HG02943 (cell line): ENCODE measurements around the gene LGALS3.

ENCODE experiments used
- ATAC-seq: cut with Tn5 transposase; IDR thresholded peaks from one replicate; pipeline ENCODE4 v1.9.1; 2021; ENCODE audit warnings: mild to moderate bottlenecking, low read depth, moderate library complexity; ENCODE audit not compliant: unreplicated experiment

Gene LGALS3

DNA sequence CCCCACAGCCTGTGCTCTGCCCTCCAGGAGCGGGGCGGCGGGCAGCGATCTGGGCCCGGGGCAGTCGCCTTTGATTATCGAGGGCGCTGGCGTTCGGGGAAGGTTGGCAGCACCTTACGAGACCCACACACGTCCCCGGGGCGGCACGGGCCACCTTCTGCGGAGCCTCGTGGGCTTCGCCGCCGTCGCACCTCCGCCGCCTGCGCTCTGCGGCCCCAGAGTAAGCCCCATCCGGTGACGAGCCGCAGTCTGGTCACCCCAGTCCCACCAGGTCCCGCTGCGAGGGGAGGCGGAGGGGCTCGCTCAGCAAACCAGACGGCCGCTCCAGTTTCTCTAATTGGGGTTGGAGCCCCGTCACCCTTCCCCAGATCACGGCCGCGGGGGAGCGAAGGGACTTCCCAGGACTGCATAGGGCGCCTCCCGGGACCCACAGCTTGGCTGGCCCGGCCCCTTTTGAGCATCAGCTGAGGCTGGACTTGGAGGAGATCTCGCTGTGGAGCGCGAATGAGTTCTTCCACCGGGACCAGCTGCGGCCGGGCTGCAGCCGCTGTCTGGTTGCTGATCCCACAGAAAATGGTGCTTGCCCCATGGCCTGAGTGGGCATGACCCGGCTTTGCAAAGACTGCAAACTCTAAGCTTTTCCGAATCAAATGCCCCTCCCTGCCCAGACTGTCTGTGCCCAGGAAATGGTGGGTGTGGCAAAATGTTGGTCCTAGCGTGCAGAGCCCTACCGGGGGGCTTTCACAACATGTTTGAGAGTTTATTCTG, 560 bp downstream of the LGALS3 start:
- ATAC-seq: peak; percentile 50

- ATAC-seq: no peak
These were observed 1.1 kb downstream of the LGALS3 start for GRCh38 chr14:55130196-55130550.

DNA sequence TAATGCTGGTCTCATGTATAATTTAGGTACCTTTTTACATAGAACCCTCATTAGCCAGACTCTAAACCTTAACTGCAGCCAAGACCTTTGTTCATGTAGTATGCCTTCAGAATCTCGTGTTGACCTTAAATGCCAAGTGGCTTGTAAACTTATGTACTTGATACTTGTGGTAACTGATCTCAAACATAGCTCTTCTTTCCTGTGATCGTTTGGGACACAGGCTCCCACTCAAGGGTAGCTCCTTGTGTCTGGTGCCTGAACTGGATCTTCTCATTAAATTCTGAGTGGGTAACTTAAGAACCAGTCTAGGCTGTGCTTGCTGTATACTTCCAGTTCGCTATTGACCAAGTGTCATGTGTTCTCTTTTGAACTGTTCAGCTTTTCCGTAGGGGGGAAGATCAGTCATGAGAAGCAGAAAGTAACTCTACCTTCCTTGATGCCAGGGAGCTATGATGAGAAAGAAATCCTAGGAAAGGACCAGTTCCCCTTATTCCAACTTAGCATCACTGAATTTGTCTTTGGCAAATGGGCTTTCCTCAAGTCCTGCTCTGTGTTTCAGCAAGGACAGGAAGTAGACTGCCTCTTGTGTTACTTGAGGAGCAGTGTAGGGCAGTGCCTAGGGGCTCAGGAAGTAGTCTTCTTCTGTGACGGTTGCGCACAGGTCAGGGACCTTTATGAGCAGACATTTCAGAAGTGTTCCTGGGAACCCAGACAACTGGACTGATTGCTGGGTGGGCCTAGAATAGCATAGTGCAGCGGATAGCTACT, 2.5 kb downstream of the LGALS3 start:
- no peak for ATAC-seq

- ATAC-seq: no peak
These were observed 4.4 kb downstream of the LGALS3 start for GRCh38 chr14:55133416-55133815.

GRCh38 chr14:55136241-55136640, 7.2 kb downstream of the LGALS3 start:
- ATAC-seq: no peak

DNA sequence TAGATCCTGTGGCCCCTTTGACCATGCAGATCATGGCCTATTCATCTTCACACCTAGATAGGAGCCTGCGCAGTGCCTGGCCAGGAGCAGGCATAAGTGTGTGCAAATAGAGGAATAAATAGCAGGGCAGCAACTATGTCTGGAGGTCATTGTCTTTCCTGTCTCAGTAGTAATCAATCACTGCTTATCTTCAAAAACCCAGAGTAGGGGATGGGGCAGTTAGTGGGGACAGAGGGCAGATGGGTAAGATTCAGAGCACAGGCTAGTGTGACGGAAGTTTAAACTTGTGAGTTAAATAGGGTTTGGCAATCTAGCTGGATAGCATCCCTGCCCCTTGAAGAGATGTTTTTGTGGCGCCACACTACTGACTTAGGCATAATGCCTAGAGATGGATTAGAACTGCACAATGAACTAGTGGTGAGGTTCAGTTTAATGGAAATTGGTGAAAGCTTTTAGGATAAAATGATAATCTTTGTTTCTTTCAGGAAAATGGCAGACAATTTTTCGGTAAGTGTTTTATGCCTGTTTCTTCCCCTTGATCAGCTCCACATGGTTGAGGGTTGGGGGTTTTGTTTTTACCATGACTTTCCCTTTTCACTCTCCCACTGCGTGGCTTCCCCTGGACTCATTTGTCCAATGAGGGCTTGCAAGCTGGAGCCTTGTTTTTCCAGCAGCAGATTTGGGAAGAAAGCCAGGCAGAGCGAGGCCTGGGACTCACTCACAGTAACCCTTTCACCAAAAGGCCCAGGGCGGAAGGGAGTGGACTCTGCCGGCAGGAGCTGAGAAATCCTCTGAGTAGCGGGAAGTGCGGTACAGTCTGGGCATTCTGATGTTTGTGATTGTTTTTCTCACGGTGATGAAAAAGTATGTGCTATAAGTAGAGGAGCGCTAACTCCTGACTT, 8.1 kb downstream of the LGALS3 start:
- ATAC-seq: no peak

DNA sequence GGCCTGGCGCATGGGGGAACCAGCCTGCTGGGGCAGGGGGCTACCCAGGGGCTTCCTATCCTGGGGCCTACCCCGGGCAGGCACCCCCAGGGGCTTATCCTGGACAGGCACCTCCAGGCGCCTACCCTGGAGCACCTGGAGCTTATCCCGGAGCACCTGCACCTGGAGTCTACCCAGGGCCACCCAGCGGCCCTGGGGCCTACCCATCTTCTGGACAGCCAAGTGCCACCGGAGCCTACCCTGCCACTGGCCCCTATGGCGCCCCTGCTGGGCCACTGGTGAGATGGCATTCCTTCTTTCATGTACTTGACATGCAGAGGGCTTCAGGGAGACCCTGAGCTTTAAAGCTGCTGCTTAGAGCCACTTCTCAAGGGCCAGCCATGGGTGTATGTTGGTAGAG, 9.0 kb downstream of the LGALS3 start:
- ATAC-seq: no peak

- no peak for ATAC-seq
These were observed 10.1 kb downstream of the LGALS3 start for GRCh38 chr14:55139141-55139540.

GRCh38 chr14:55139696-55140509, 10.9 kb downstream of the LGALS3 start:
- no peak for ATAC-seq

GRCh38 chr14:55141825-55142224, 12.8 kb downstream of the LGALS3 start:
- no peak for ATAC-seq

GRCh38 chr14:55142466-55142865, 13.4 kb downstream of the LGALS3 start:
- no peak for ATAC-seq

- no peak for ATAC-seq
These were observed 17.4 kb downstream of the LGALS3 start for GRCh38 chr14:55146425-55146824.

- no peak for ATAC-seq
These were observed 22.5 kb downstream of the LGALS3 start for GRCh38 chr14:55151601-55152000.

DNA sequence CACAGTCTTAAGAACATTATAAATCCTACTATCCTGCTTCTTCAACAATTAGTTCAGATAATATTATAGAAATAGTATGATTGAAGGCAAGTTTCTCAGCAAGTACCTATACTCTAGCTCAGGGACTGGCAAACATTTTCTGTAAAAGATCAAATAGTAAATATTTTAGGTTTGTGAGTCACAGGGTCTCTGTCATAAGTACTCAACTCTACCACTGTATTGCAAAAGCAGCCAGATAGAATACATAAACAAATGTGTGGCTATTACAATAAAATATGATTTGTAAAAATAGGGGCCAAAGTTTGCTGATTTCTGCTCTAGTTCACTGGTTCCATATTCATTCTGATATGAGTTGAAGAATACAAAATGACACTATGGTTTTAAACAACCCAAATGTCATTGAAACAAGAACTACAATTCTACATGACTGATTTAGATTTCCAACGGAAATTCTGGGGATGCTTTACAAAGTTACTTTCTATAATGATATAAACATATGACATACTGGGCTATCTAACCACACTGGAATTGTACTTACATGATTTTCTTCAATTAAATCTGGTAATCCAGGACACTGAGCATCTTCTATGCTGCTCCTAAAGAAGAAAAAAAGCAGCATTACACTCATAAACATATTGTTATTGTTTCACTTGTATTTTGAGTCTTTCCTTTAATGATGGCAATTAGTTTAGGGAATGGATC, 23.2 kb downstream of the LGALS3 start:
- no peak for ATAC-seq

DNA sequence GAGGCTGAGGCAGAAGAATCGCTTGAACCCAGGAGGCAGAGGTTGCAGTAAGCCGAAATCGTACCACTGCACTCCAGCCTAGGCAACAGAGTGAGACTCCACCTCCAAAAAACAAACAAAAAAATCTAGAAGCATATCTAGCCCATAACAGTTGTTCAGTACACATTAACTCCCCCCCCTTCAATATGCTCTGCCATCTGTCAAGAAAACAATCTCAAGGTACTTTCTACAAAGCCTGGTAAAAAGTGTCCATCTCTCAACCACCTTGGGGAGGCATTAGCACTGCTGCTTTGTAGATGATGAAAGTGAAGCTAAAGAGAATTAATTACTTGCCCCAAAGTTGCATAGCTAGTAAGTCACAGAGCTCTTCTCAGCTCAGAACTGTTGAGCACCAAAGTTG, 24.9 kb downstream of the LGALS3 start:
- ATAC-seq: no peak

DNA sequence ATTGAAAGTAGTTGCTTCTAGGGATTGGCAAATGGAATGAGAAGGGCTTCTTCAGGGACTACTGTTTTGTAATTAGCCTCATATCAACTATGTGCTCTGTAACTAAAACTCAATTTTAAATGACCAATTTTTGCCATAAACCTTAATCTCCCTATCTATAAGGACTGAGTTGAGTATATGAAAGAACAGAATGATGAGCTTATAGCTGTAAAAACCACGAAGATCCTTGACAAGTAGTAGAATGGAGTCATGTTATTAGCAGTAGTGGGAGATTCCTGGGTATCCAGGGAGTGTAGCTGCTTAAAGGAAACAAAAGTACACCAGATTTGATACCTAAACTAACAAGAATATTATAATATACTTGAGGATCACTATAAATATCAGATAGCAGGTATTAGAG, 28.0 kb downstream of the LGALS3 start:
- ATAC-seq: no peak

DNA sequence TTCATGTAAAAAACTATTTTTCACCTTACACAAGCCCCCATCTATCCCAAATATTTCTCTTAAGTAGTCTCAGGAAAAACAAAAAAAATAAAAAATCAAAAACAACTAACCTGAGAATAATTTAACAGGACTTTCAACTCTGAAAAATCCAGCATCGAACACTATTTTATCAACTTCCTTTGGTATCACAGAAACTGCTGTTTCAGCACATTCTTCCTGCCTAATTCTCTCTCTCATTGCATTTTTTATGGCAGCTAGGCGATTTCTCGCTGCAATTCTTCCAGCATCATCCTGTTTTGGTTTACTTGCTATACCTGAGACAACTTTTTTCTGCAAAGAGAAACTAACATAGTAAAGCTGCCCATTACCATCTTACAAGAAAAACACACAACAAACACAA, 29.4 kb downstream of the LGALS3 start:
- no peak for ATAC-seq

DNA sequence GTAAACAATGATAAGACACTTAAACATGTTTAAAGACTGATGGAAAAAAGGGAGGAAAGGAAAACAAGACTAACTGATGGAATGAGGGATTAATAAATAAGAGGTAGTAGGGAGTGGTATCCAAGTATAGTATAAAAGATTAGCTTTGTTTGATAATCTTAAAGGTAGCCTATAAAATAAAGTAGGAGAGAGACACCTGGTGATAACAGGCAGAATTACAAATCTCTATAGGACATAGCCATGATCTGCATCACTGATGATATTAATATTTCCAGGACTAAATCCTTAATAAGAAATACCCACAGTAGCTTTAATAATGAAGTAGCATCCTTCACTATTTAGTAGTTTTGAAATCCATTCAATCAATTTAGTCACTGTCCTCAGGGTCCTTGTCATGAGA, 31.9 kb downstream of the LGALS3 start:
- no peak for ATAC-seq

GRCh38 chr14:55170526-55170925, 41.5 kb downstream of the LGALS3 start:
- no peak for ATAC-seq

DNA sequence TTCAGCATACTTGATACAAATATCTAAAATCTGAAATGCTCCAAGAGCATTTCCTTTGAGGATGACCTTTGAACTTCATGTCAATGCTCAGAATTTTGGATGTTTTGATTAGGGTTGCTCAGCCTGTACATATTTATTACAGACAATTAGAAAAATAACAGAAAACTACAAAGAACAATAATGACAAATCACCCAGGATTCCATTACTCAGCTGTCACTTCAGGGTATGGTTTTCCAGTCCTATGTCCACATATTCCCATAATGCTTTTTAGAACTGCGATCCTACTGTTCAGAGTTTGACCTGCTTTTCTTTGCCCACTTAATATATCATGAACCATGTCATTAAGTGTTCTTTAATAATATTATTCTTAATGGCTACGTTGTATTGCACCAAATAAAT, 51.0 kb downstream of the LGALS3 start:
- no peak for ATAC-seq
